OCI-LY7 (cell line): ENCODE data around the gene IGLL5.

ENCODE experiments used
- EZH2phosphoT487 ChIP-seq: fragments of 200-600 bp; sonication (generic); IDR thresholded peaks from 2 replicates; pipeline ENCODE4 v1.6.1; 2018; ENCODE audit warnings: low read depth, borderline replicate concordance, mild to moderate bottlenecking, mixed run types, antibody characterized with exemption, low read length, moderate library complexity, mixed read lengths
- TF ChIP-seq, protein P1 (sequence below): fragments of 200-600 bp; sonication (generic); conservative IDR thresholded peaks from 2 replicates; pipeline ENCODE4 v1.5.1; 2014; ENCODE audit warnings: mild to moderate bottlenecking, antibody characterized with exemption, low read length, moderate library complexity, mixed read lengths

- TF ChIP-seq, protein P1, sequence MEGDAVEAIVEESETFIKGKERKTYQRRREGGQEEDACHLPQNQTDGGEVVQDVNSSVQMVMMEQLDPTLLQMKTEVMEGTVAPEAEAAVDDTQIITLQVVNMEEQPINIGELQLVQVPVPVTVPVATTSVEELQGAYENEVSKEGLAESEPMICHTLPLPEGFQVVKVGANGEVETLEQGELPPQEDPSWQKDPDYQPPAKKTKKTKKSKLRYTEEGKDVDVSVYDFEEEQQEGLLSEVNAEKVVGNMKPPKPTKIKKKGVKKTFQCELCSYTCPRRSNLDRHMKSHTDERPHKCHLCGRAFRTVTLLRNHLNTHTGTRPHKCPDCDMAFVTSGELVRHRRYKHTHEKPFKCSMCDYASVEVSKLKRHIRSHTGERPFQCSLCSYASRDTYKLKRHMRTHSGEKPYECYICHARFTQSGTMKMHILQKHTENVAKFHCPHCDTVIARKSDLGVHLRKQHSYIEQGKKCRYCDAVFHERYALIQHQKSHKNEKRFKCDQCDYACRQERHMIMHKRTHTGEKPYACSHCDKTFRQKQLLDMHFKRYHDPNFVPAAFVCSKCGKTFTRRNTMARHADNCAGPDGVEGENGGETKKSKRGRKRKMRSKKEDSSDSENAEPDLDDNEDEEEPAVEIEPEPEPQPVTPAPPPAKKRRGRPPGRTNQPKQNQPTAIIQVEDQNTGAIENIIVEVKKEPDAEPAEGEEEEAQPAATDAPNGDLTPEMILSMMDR: no peak
- TF ChIP-seq EZH2phosphoT487: no peak
Measured at GRCh38 chr22:22931557-22932270, 44.1 kb downstream of the IGLL5 start.
